GM10266 (cell line): ENCODE data around the gene CLEC18B.
"Not testable (repeated sequence)": the region's sequence is repeated elsewhere in the genome, so short reads cannot be mapped to it uniquely, and the experiment has no call there.

ENCODE experiments used
- DNase-seq: peaks from one replicate; pipeline ENCODE4 v3.0.0; 2012; ENCODE audit errors: extremely low spot score
- CTCF ChIP-seq: IDR thresholded peaks from 2 replicates; pipeline ENCODE4 v1.5.1; 2012; ENCODE audit warnings: mild to moderate bottlenecking, low read depth; ENCODE audit not compliant: control insufficient read depth, insufficient read depth; ENCODE audit errors: missing control alignments

Gene CLEC18B

DNA sequence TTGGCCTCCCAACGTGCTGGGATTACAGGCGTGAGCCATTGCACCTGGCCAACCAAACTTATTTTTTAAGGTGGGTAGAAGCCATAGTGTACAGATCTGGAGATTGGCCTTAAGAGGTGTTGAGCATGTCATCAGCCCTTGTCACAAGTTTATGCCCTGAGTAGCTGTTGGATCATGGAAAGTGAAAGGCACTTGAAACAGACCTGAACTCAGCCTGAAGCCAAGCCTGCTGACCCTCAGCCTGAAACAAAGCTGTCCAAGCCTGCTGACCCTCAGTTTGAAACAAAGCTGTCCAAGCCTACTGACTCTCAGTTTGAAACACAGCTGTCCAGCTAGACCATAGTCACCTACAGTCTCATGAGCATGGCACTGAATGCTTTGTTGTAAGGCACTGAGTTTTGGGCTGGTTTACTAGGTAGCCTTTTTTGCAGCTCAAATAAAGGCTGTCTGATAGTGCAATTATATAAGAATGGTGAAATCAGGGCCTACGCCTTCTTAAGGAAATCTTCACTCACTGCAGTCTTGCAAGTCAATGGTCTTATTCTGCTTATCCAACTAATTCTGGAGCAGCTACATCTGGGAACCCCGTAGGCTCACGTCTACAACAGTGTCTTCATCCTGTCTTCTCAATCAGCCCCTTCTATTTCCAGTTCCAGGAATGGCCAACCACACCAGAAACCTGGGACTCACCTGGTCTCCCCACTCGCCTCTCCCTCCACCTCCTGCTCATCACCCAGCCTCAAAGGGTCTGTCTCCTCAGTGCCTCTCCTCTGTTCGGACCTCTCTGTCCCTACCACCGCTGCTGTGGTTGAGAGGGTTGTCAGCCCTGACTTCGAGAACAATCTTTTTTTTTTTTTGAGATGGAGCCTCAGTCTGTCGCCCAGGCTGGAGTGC, 48.1 kb downstream of the CLEC18B start:
- DNase-seq, result peak; percentile 19
- TF ChIP-seq CTCF, result no peak

- peak; percentile 27 for DNase-seq
- TF ChIP-seq CTCF, result no peak
Observed at GRCh38 chr16:74372369-74372768, 48.9 kb downstream of the CLEC18B start.

DNA sequence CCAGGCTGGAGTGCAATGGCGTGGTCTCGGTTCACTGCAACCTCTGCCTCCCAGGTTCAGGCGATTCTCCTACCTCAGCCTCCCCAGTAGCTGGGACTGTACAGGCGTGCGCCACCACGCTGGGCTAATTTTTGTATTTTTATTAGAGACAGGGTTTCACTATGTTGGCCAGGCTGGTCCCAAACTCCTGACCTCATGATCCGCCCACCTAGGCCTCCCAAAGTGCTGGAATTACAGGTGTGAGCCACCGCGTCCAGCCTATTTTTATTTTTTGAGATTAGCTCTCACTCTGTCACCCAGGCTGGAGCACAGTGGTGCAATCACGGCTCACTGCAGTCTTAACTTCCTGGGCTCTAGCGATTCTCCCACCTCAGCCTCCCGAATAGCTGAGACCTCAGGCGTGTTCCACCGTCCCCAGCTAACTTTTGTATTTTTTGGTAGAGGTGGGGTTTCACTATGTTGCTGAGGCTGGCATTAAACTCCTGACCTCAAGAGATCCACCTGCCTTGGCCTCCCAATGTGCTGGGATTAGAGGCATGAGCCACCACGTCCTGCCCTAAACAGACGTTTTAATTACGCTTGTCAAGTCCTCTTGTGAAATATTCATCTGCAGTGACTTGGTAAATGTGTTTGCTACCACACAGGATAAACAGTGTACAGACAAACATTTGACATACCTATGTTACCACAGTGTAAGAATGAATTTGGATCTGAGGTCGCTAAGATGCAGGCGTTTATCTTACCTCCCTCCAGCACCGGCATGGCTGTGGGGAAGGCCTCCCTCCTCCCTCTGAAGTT, 50.7 kb downstream of the CLEC18B start:
- DNase-seq, result peak; percentile 1

DNA sequence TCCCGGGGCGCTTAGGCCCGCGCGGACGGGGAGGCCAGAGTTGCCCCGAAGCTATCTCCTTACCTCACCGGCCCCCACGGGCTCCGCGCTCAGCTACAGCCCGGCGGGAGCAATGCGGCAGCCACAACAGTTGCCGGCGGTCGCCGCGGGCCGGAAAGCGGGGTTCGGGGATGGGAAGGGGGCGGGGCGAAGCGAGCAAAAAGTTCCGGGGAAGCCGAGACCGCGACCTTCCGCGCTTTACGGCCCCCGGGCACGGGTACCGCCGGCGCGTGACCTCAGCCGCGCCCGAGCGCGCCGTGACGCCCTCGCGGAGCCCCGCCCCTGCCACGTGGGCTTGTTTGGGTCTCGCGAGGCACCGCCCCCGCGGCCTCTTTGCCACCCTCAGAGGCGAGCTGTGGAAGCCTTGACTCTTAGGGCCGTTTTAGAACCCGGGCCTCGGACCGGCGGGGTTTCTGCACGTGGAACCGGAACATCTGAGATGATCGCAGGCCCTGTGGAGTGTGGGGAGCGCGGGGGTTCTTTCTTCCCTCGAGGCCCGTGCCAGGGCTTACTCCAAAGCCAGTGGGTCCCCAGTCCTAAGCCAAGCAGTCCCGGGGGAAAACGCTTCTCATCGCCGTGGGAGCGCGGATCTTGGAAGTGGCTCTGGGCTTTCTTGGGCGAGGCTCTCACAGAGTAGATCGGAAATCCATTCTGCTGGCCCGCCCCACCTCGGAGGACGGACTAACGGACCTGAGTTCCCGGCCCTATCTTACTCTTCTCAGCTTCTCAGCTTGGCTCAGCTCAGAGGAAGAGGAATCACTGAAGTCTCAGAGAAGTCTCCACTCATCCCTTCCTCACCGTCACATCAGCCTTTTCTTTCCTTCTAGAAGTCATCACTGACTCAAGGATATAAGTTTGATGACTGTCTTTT, 53.0 kb downstream of the CLEC18B start:
- peak; percentile 95 for DNase-seq

- DNase-seq, result peak; percentile 35
Observed at GRCh38 chr16:74367469-74368001, 53.7 kb downstream of the CLEC18B start.

- not testable (repeated sequence) for DNase-seq
Observed at GRCh38 chr16:74361646-74362610, 59.4 kb downstream of the CLEC18B start.
